Fibroblast of lung (primary cell): Measurements from ENCODE around the gene PEX14.

Experiments
- CTCF ChIP-seq, 2 donors: IDR thresholded peaks in 1 of 2; conservative IDR thresholded peaks in 1 of 2; 1 replicate in 1 of 2; 2 replicates in 1 of 2; pipeline ENCODE4 v1.5.1; 2011 to 2012; ENCODE audit warnings: low read length in 2 of 2, control low read depth in 1 of 2, inconsistent platforms in 1 of 2, low read depth in 1 of 2, mild to moderate bottlenecking in 1 of 2
- EZH2 ChIP-seq: IDR thresholded peaks from 2 replicates; pipeline ENCODE4 v1.5.1; 2012; ENCODE audit warnings: low read length, control low read depth, mild to moderate bottlenecking; ENCODE audit errors: missing control alignments

- TF ChIP-seq CTCF (conservative IDR thresholded peaks at IDR 0.05 in 1 of 2, IDR thresholded peaks at IDR 0.05 in 1 of 2; ENCODE audit: low read depth in 1 of 2, low read length in 2 of 2) = no peak
- no peak for TF ChIP-seq EZH2
Observed at GRCh38 chr1:10559386-10559785, 84.6 kb downstream of the PEX14 start.
